GM21529 (cell line): ENCODE measurements around the gene TOE1.
"Not testable (repeated sequence)": the region's sequence is repeated elsewhere in the genome, so short reads cannot be mapped to it uniquely, and the experiment has no call there.

ENCODE experiments used
- ATAC-seq: cut with Tn5 transposase; IDR thresholded peaks from one replicate; pipeline ENCODE4 v1.9.1; 2021; ENCODE audit not compliant: unreplicated experiment

The TOE1 gene

DNA sequence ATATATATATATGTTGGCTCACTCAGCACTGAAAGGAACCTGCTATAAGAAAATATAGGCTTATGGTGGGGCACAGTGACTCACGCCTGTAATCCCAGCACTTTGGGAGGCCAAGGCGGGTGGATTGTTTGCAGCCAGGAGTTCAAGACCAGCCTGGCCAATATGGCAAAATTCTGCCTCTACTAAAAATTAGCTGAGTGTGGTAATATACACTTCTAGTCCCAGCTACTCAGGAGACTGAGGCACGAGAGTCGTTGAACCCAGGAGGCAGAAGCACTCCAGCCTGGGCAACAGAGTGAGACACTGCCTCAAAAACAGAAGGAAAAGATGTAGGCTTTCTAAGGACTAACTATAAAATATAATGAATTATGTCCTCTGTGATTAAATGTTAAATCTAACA is 14.9 kb downstream of the TOE1 start:
- ATAC-seq, result no peak

- ATAC-seq, result no peak
Measured at GRCh38 chr1:45355683-45356082, 15.7 kb downstream of the TOE1 start.

DNA sequence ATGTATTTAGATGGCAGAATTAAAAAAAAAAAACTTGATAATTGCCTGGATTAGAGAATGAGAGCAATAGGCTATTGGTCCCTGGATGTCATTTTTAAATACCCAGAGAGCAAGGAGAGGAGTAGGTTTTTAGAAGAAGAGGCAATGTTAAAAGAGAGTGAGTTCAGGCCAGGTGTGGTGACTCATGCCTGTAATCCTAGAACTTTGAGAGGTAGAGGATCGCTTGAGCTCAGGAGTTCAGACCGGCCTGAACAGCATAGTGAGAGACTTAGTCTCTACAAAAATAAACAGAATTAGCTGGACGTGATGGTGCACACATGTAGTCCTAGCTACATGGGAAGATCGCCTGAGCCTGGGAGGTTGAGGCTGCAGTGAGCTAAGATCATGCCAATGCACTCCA is 16.2 kb downstream of the TOE1 start:
- ATAC-seq, result no peak

- ATAC-seq, result no peak
Measured at GRCh38 chr1:45359882-45360513, 20.0 kb downstream of the TOE1 start.

DNA sequence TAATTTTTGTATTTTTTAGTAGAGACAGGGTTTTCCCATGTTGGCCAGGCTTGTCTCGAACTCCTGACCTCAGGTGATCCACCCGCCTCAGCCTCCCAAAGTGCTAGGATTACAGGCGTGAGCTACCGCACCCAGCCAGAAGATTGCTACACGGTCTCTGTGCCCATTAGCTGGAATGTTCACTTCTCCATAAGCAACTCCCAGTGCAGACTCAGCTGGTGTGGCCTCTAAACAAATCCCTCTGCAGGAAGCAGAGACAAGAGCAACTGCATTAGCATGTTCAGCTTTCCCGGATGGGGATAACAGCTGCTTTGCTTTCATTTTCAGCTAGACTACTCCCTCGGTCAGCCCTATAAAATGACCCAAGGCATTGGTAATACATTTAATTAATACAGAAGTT is 21.0 kb downstream of the TOE1 start:
- not testable (repeated sequence) for ATAC-seq

DNA sequence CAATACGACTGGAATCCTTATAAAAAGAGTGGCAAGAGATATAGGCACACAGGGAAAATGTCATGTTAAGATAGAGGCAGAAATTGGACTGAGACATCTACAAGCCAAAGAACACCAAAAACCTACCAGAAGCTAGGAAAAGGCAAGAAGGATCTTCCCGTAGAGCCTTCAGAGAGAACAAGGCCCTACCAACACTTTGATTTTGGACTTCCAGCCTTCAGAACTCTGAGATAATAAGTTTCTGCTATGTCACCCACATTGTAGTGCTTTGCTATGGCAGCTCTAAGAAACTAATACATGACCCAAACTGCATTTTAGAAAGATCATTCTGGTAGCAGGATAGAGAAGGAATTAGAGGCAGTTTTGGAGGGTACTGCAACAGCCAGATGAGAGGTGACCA is 24.3 kb downstream of the TOE1 start:
- no peak for ATAC-seq

- ATAC-seq, result peak; percentile 71
Measured at GRCh38 chr1:45365051-45365450, 25.1 kb downstream of the TOE1 start.

DNA sequence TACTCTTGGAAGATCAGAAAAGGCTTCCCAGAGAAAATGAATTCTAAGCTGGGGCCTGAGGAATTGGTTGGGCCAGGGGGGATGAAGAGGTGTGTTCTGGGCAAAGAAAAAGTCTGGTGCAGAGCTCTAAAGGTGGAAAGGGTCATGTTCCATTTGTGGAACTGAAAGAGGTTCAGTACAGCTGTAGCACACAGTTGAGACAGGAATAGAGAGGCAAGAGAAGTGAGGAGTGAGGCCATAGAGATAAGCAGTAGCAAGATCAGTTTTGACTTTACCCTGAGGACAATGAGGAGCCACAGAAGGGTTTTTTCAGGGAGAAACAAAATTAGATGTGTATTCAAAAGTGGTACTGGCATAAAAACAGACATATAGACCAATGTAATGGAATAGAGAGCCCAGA is 30.6 kb downstream of the TOE1 start:
- ATAC-seq, result peak; percentile 83

- ATAC-seq, result no peak
Measured at GRCh38 chr1:45373573-45373972, 33.6 kb downstream of the TOE1 start.

DNA sequence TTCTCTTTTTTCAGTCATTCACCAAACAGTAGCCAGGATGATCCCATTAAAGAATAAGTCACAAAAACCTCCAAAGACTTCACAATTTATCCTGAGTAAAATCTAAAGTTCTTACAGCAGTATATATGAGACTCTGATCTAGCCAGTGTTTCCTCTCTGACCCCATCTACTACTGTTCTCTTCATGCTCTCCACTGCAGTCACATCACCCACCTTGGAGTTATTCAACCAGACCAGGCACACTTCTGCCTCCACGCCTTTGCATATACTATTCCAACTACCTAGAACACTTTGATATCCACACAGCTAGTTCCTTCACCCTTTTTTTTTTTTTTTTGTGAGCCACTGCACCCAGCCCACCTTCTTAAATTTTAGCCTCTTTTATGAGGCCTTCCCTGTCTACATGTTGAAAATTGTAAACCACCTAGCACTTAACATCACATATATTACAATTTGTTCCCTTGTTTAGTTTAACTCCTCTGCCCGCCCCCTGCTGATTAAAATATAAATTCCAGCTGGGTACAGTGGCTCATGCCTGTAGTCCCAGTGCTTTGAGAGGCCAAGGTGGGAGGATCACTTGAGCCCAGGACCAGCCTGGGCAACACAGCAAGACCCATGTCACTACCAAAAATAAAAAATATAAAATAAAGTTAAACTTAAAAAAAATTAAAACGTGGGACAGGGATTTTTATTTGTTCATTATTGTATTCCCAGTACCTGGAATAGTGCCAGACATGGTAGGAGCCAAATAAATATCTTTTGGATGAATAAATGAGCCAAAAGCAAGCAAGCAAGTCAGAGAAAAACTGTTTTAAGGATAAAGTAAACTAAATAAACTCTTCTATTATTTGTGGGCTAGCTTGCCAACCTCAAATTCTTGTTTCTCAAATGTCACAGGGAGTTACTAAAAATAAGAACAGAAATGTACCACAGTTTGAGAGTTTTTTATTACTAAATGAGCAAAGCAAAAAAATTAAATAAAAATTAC is 35.4 kb downstream of the TOE1 start:
- ATAC-seq, result no peak

DNA sequence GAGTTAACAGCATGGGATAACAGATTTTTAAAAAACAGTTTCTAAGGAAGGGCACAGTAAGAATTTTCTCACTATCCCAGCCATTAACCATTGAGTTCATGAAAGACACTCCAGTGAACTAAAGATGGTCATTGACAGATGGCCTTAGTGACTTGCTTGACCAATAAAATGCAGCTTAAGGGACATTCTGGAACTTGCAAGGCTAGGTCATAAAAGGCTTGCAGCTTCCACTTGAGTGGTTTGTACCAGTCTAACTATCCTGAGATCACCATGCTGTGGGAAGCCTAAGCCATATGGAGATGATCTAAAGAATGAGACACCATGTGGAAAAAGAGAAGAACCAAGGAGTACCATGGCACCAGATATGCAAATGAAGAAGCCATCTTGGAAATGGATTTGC is 38.2 kb downstream of the TOE1 start:
- no peak for ATAC-seq

- no peak for ATAC-seq
Measured at GRCh38 chr1:45379524-45379923, 39.6 kb downstream of the TOE1 start.

GRCh38 chr1:45380125-45380524 is 40.2 kb downstream of the TOE1 start:
- ATAC-seq, result no peak

GRCh38 chr1:45380730-45381129 is 40.8 kb downstream of the TOE1 start:
- no peak for ATAC-seq

- no peak for ATAC-seq
Measured at GRCh38 chr1:45381243-45381642, 41.3 kb downstream of the TOE1 start.

- ATAC-seq, result no peak
Measured at GRCh38 chr1:45383191-45383590, 43.2 kb downstream of the TOE1 start.

DNA sequence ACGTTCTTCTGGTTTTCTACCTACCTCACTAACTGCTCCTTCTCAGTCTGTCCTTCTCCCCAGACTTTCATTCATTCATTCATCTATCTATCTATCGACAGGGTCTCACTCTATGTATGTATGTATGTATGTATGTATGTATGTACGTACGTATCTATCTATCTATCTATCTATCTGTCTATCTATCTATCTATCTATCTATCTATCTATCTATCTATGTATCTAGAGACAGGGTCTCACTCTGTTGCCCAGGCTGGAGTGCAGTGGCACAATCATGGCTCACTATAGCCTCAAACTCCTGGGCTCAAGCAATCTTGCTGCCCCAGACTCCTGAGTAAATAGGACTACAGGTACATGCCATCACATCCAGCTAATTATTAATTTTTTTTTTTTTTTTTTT is 44.2 kb downstream of the TOE1 start:
- not testable (repeated sequence) for ATAC-seq

GRCh38 chr1:45385302-45385701 is 45.3 kb downstream of the TOE1 start:
- no peak for ATAC-seq

DNA sequence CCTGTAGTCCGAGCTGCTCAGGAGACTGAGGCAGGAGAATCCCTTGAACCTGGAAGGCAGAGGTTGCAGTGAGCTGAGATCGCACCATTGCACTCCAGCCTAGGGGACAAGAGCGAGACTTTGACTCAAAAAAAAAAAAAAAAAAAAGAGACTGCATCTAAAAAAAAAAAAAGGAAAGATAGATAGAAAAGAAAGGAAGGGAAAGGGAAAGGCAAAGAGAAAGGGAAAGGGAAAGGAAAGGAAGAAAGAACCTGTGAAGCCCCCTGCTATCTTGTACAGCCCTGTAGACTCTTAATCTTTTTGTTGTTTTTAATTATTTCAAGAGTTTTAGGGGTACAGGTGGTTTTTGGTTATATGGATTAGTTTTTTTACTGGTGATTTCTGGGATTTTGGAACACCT is 46.2 kb downstream of the TOE1 start:
- no peak for ATAC-seq
